ENCODE measurements around the gene KRTCAP2.

KRTCAP2 gene

GRCh38 chr1:155130272-155131006 is 42.7 kb downstream of the KRTCAP2 start:
- DNase-seq, result no peak

GRCh38 chr1:155128755-155129473 is 44.2 kb downstream of the KRTCAP2 start:
- no peak for DNase-seq

DNA sequence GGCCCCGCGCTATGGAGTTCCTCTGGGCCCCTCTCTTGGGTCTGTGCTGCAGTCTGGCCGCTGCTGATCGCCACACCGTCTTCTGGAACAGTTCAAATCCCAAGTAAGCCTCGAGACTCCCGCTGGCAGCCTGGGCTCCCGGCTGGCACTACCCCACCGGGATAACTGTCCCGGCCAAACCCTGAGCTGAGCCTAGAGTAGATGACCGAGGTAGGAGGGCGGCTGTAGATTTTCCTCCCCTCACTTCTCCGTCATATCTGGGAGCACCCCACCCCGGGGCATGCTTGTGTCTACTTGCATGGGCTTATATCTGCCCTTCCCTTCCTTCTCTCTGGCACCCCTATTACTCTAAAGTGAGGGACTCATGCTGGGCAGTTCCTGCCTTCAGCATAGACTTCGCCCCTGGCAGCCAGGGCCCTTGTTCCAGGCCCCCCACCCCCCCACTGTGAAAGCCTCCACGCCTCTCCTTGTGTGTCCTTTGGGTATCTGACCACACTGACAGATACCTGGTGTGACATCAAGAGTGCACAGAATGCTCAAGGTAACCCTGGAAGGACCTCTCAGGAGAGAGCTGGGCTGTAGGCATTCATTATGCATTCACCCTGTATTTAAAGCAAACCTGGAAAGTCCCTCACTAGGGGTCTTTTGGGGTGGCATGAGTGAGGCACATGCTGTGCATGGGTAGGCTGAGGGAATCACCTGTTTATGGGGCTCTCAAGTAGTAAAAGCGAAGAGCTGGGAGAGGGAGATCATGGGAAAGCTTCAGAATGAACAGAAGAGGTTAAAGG is 44.9 kb downstream of the KRTCAP2 start:
- no peak for DNase-seq

GRCh38 chr1:155127105-155127966 is 45.8 kb downstream of the KRTCAP2 start, which contains the start of gene EFNA1:
EFNA1 (plus strand) TSS chr1:155127876; CDS start chr1:155127978, 102 bp downstream.
- DNase-seq, result peak; percentile 47

- DNase-seq, result peak; percentile 35
Observed at GRCh38 chr1:155126556-155127104, 46.5 kb downstream of the KRTCAP2 start.

DNA sequence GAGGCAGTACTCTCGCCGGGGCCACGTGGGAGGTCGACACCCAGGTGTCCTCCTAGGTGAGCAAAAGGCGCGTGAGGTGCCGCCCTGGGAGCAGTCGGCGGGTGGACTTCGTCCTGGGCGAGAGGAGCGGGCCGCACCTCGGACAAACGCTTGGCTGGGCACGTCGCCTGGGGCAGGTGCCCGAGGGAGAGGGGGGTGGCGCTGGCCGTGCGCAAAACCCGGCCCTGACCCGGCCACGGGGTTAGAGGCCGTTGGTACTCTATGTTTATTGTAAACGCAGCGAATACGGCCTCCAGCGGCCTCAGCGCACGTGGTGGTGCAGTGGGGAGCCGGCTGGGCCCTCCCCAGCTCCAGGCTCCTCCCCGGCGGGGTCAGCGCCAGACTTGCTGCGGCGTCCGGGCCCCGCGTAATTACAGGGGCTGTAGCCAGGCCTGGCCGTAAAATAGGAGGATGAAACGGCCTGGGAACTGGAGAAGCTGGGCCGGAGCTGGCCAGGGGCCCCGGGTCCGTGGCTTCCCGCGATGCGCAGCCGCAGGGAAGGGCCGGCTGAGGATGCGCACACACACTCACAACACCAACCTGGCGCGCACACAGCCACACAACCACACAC is 47.1 kb downstream of the KRTCAP2 start:
- DNase-seq, result no peak

DNA sequence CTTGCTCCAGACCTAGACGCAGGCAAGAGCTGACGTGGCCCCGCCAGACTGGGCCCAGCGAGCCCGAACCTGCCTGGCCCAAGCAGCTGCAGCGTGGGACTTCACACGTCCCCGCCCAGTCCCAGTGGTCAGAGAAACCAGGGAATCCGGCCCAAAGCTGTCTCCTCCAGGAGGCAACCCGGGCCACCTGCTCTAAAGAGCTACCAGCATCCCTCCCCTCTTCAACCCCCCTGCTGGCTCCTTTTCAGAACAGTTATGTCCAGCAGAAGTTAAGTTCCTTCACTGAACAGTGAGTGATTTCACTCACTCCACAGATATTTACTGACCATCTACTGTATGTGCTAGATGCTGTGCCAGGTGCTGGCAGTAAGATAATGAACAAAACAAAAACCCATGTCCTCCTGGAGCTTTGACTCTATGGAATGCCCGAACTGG is 47.6 kb downstream of the KRTCAP2 start:
- DNase-seq, result no peak

DNA sequence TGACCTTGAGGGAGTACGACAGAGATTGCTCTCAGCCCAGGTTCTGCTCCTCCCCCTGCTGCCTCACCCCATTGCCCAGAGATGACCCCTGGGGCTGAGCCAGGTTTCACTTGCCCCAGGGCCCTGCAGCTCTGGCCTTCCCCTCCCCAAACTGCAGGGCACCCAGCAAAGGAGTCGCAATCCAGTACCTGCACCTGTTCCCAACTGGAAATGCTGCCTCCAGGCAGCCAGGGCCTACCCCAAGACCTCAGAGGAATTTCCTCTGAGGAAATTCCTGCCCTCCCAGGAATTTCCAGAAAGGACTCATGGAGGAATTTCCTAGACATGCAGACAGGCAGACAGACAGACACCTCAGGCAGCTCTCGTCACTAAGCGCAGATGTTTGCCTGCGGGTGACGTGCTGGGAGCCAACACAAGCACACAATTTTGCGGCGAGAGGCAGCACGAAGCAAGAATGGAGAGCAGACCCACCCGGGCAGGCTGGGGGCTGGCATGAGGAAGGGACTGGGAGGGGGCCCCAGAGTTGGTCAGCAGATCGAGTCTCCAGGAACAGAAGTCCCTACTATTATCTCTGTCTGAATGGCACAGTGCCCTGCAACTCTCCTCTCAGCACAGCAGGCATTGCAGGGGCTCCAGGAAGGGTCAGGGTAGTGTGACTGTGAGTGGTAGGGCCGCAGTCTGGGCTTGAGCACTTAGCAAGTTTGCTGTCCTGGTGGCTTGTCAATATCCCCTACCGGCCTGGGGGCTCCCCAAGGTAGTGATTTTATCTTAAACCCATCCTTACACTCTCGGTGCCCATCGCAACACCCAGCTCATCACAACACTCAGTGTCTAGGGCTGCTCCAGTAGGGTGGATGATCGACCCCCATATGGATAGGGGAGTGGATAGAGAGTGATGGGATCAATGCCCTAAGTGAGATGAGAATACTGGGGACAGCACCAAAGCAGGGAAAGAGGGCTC is 48.3 kb downstream of the KRTCAP2 start:
- DNase-seq, result no peak

- no peak for DNase-seq
Observed at GRCh38 chr1:155123801-155124200, 49.3 kb downstream of the KRTCAP2 start.

- DNase-seq, result no peak
Observed at GRCh38 chr1:155122308-155122707, 50.8 kb downstream of the KRTCAP2 start.

DNA sequence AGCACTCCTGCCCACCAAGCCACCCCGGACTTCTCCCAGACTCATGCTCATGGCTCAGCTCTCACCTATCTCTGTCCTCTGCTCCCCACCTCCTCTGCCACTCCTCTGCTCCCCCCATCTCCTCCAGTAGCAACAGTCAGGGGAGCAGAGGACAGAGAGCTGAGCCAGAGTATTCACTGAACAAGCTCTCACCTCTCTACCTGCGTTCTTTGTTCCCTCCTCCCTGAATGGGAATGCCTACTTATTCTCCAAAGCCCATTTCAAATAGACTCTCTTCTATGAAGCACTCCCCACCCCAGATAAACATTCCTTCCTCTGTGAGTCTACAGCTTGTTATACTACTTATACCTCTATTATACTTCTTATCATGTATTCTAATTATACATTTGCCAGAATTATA is 51.9 kb downstream of the KRTCAP2 start:
- no peak for DNase-seq

GRCh38 chr1:155120253-155120652 is 52.9 kb downstream of the KRTCAP2 start:
- no peak for DNase-seq

Measured in activated CD8-positive, alpha-beta memory T cell treated with anti-CD3 and anti-CD28 coated beads, Interleukin-2, amount 50 U/mL, for 4 hours (primary cell).